CD1c-positive myeloid dendritic cell (primary cell): ENCODE data around the gene PPP5C.
"Not testable (repeated sequence)": the region's sequence is repeated elsewhere in the genome, so short reads cannot be mapped to it uniquely, and the experiment has no call there.

Source experiments
- DNase-seq: peaks from one replicate; pipeline ENCODE4 v3.0.0-alpha.2; 2016; ENCODE audit errors: extremely low spot score

The PPP5C gene

DNA sequence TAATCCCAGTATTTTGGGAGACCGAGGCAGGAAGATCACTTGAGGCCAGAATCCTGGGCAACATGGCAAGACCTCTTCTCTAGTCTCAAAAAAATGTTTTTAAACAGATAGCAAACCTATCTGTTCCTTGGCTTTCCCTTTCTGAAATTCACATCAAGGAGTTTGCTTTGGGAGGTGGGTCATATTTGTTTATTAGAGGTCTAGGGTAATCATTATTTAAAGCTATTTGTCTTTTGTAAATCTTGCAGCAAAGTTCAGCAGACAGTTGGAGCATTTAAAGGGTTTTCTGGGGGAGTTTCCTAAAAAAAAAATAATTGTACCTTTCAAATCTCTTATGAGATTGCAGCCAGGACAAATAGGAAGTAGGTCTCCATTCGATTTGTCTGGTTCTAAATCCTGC, 17.5 kb downstream of the PPP5C start:
- no peak for DNase-seq

GRCh38 chr19:46365561-46365960, 18.7 kb downstream of the PPP5C start:
- no peak for DNase-seq

GRCh38 chr19:46366620-46367292, 19.9 kb downstream of the PPP5C start:
- DNase-seq: no peak

GRCh38 chr19:46367426-46367825, 20.5 kb downstream of the PPP5C start:
- no peak for DNase-seq

- DNase-seq: no peak
Observed at GRCh38 chr19:46368116-46368515, 21.2 kb downstream of the PPP5C start.

DNA sequence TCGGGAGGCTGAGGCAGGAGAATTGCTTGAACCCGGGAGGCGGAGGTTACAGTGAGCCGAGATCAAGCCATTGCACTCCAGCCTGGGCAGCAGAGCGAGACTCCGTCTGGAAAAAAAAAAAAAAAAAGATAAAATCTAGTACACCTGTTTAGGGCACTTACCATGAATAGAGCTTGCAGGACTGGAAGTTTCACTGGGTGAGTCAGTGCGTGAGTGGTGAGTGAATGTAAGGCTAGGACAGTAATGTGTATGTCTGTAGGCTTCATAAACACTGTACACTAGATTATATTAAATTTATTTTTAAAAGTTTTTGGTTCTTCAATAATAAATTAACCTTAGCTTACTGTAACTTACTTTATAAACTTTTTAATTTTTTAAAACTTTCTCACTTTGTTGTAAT, 22.9 kb downstream of the PPP5C start:
- no peak for DNase-seq

DNA sequence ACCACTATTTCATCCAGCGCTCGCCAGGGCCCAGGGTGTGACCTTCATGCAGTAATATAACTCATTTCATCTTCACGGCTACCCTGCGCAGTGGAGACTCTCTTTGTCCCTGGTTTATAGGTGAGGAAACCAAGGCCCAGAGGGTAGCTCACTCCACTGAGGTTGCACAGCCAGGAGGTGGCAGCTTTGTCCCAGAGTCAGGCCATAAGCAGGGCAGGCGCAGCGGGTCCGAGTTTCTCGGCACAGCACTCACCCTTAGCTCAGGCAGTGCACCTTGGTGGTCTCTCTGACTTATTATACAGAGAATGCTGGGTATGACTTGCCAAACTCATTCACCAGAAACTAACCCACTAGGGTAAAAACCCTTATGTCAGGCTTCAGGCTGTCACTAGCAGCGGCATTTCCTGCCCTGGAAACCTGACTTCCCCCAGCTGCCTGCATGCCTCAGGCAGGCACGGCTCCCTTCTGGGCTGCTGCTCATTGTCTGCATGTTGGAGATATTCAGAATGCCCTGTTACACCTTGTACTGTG, 24.5 kb downstream of the PPP5C start:
- DNase-seq: no peak

- no peak for DNase-seq
Observed at GRCh38 chr19:46372901-46373490, 26.1 kb downstream of the PPP5C start.

DNA sequence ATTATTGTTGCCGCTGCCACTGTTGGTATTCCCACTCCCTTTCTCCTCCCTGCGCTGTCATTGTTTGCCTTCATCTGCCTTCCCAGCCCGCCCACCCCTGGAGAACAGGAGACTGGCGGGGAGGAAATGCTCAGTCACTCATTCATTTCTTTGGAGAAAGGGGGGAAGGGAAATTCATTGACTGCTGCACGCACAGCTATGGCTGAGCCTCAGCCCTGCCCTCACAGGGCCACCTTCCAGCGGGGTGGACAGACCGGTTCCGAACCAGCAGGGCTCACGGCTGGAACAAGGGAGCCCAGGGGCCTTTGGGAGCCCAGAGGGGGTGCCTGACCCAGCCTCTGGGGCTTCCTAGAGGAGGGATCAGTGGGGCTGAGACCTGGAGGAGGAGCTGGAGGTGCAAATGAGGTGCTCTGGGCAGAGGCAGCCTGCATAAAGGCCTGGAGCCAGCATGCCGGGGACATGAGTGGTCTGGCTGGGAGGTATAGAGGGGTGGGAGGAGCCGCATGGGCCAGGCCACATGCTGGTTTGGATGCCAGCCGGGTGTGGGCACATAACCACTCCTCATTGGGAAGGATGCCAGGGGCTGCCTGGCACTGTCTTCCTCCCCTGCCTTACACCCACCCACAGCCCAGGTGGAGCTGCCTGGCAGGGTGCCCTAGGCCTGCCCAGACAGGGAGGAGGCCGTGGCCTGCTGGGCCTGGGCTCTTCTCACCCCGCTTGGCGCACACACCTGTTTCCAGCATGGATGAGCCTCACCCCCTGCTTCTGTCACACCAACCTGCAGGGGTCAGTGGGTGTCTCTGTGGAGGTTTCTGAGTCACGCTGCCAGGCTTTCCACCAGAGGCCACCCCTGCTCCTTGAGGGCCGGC, 26.8 kb downstream of the PPP5C start:
- DNase-seq: no peak

- DNase-seq: no peak
Observed at GRCh38 chr19:46374536-46375475, 27.9 kb downstream of the PPP5C start.

DNA sequence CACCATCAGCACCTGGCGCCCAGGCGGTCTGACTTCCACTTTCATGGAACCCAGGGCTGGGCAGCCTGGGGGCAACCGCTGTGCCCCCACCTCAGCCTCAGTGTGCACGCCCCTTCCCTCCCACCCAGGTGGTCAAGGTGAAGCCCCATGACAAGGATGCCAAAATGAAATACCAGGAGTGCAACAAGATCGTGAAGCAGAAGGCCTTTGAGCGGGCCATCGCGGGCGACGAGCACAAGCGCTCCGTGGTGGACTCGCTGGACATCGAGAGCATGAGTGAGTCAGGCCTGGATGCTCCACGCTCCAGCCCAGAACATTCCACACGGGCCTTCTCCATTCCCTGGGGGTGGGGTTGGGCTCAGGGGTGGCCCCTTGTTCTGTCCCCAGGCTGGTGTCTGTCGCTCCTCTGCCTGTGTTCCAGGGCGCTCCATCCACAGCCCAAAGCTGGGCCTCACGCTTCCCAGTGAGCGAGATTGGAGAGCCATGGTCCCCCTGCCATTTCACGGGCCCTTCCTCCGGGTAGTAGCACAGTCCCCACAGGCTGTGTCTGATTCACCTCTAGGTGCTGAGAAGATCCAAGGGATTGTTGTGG, 28.7 kb downstream of the PPP5C start:
- not testable (repeated sequence) for DNase-seq

DNA sequence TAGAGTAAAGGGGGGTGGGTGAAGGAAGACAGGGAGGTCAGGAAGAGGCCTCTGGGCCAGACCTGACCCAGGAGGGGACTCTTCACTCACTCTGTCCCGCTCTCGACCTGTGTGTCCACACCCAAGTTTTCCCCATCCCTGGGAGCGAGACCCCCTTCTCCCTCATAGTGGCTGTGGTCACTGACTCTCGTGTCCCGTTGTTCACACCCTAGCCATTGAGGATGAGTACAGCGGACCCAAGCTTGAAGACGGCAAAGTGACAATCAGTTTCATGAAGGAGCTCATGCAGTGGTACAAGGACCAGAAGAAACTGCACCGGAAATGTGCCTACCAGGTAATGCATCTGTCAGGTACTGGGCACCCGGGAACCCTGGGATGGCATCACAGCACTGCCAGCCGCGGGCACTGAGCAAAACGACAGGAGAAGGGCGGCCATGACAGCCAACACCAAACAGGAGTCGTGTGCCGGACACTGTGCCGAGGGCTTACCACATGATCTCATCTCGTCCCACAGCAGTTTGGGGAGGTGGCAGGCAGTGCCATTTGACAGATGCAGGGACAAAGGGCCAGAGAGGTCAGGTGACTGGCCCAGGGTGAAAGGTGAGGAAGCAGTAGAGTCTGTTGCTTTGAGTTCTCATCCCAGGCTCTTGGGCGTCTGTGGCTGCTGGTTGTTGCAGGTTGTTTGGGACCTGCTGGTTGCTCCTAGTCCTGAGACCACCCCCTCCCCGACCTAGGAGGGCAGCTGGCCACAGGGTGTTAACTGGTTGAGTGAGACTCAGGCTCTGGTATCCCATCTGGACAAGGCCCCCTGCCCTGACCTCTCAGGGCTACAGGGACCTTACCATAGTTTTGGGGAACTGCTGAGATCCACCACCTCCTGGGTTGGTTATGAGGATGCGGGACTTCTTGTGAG, 29.6 kb downstream of the PPP5C start:
- DNase-seq: no peak

DNA sequence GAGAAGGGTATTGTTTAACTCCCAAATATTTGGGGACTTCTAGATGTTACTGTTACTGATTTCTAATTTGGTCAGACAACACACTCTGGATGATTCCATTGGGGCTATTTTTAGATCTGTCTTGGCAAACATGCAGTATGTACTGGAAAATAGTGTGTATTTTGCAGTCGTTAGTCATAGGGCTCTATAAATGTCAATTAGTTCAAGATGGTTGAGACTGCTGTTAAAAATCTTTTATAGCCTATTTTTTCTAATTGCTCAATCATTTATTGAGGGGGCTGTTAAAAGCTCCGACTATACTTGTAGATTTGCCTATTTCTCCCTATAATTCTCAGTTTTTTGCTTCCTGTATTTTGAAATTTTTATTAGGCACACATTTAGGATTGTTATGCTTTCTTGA, 31.4 kb downstream of the PPP5C start:
- DNase-seq: no peak

DNA sequence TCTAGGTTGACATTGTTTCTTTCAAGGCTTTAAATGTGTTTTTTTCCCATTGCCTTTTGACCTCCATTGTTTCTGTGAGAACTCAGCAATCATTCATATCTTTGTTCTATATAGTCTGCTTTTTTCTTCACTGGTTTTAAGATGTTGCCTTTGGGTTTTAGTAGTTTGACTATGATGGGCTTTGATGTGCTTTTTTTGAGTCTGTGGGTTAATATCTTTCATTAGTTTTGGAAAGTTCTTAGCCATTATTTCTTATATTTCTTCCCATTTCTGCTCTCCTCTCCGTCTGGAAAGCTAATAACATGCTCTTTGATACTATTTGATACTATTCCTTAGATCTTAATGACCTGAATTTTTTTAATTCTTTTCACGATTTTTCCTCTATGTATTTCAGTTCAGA, 33.8 kb downstream of the PPP5C start:
- no peak for DNase-seq

GRCh38 chr19:46381346-46381745, 34.5 kb downstream of the PPP5C start:
- DNase-seq: no peak

DNA sequence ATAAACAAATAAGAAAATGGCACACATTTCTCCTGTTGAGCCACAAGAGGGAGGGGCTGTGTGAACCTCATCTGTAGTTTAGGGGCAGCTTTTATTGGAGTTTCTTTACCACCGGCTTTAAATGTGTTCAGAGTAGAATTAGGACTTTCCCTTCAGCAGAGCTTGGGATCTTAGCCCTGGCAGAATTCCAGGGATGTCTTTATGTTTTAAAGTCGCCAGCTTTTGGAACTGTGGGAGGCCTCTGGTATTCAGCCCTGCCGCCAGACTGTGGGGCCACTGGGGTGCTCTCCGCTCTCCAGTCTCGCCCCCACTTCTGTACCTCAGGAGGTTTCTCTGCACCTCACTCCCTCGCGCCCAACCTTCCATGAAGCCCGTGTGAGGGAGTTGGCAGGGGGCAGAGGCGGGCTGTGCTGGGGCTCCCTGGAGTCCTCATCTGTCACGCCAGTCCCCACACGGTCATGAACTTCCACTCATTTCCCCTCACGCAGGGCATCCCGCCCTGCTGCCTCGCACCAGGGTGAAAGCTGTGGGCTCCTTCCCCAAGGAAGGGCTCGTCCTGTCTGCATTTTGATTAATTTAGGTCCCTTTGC, 35.0 kb downstream of the PPP5C start:
- DNase-seq: no peak

DNA sequence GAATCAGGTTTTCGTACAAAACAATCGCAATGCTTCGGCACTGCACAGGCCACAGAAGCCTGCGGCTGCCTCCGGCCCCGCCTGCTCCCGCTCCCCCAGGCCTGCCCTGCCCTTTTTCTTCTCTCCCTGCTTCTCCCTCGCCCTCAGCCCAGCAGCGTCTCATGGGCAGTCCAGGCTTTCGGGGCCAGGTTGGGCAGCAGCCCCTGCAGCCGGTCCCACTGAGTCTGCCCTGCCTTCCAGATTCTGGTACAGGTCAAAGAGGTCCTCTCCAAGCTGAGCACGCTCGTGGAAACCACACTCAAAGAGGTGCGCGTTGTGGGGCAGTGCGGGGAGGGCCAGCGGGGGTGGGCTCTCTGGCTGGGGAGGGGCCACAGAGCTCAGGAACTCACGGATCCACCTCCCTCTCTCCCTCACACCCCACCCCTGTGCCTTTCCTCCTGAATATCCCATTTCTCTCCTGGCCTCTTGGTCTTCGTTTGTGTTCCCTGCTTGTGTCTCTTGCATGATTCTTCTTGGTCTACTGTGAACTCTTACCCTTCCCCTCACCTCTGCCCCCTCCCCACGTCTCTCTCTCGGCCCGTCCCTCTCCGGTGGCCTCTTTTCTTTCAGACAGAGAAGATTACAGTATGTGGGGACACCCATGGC, 36.4 kb downstream of the PPP5C start:
- DNase-seq: no peak

DNA sequence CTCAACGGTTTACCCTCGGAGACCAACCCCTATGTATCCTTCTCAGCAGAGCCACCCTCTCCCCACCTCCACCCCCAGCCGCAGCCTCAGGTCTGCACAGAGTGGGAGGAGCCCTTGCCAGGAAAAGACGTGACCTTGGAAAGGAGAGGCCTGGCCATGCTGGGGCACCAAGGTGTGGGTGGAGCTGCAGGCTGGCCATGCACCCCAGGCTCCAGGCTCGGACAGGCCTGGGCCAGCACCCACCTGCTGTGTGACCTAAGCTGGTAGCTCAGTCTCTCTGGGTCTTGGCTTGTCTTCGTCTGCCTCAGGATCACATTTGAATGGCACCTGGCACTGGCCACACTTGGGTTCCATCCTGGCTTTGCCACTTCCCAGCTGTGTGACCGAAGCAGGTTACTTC, 37.0 kb downstream of the PPP5C start:
- DNase-seq: no peak

DNA sequence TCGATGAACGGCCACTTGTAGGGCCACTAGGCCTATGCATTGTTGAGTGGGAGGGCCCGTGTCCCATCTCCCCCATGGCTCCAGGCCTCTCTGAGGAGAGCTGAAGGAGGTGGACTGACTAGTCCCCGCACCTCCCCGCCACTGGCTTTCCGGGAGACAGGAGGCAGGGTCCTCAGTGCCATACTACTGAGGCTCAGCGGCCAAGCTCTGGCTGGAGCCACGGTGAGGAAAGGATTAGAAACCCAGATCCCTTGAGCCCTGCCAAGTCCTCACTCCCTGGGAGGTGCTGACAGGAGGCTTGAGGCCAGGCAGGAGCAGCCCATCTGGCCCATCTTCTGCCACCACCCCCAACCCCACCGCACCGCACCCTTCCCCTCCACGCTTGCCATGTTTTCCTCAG, 37.5 kb downstream of the PPP5C start:
- no peak for DNase-seq
